Esophagus (tissue), 2 donors: ENCODE data around the gene HOOK1. TPM values are rescaled to one million over a fixed set of nuclear protein-coding genes. Genes with fewer than 3 reads are reported as not detected.

Experiments
- H3K27ac ChIP-seq, 2 donors: one replicate each; pipeline ENCODE4 v1.5.1; 2013; ENCODE audit warnings: low read depth in 2 of 2, mild to moderate bottlenecking in 2 of 2, inconsistent platforms in 1 of 2, low read length in 1 of 2, moderate library complexity in 1 of 2
- H3K27me3 ChIP-seq, 2 donors: one replicate each; pipeline ENCODE4 v1.6.1; 2013; ENCODE audit warnings: low read length in 2 of 2, control low read depth in 1 of 2, mild to moderate bottlenecking in 1 of 2; ENCODE audit not compliant: insufficient read depth in 2 of 2, control insufficient read depth in 1 of 2
- H3K36me3 ChIP-seq, 2 donors: one replicate each; pipeline ENCODE4 v1.6.1; 2013; ENCODE audit warnings: low read length in 1 of 2; ENCODE audit not compliant: control insufficient read depth in 2 of 2, insufficient read depth in 2 of 2
- H3K4me1 ChIP-seq, 2 donors: one replicate each; pipeline ENCODE4 v1.6.1; 2013; ENCODE audit warnings: low read length in 1 of 2; ENCODE audit not compliant: control insufficient read depth in 2 of 2, insufficient read depth in 2 of 2
- H3K4me3 ChIP-seq, 2 donors: one replicate each; pipeline ENCODE4 v1.5.1; 2013; ENCODE audit warnings: low read length in 2 of 2, mild to moderate bottlenecking in 2 of 2, low read depth in 1 of 2, moderate library complexity in 1 of 2
- H3K9me3 ChIP-seq, 2 donors: one replicate each; pipeline ENCODE4 v1.6.1; 2013; ENCODE audit warnings: mild to moderate bottlenecking in 2 of 2, low read depth in 1 of 2, low read length in 1 of 2, moderate library complexity in 1 of 2; ENCODE audit not compliant: control insufficient read depth in 2 of 2, insufficient read depth in 1 of 2
- WGBS, 2 donors: extraction: QIAGEN DNeasy Blood & Tissue Kit; methylation state at CpG; one replicate each; pipeline ENCODE4 v1.1.7; 2013; 5-methylcytosine and 5-hydroxymethylcytosine counted together
- polyA plus RNA-seq, 2 donors: library from polyadenylated mRNA; stranded (reverse); fragments of 200-250 nt; gene quantifications; one replicate each; pipeline ENCODE4 v1.2.3, GENCODE V29; 2013
- donor health status: healthy with polysubstance abuse.
- donor health status: Bipolar disorder and iron deficiency.

HOOK1 gene
- polyA plus RNA-seq, 2 donors = 9.2 to 14.1 TPM

DNA sequence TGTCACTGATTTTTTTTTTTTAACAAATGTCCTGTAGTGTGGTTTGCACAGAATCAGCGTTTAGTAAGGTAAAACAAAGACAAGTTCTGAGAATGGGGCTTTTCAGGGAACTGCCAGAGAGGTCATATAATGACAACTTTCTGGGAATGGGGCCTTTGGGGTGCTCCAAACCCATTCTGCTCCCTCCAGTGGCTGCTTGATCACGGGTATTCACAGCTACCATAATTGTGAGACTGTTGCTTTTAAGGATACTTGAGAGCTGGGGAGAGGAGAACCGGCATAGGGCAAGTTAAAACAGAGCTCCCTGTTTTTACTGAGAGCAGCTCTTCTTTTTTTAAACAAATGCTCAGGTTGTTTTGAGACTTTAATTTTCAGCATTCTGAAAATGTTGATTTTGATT is 63.6 kb downstream of the HOOK1 start:
- Histone ChIP-seq H3K27me3 (no peaks in the 10 kb centered on the region), H3K36me3 (no peaks in the 10 kb centered on the region), H3K9me3 (no peaks in the 10 kb centered on the region), H3K4me1 (no peaks in the 10 kb centered on the region), H3K27ac (no peak overlapping the region), H3K4me3 (no peak overlapping the region)
- WGBS, 2 donors = 53 to 70% methylated on average over 3 of the region's 3 CpGs

DNA sequence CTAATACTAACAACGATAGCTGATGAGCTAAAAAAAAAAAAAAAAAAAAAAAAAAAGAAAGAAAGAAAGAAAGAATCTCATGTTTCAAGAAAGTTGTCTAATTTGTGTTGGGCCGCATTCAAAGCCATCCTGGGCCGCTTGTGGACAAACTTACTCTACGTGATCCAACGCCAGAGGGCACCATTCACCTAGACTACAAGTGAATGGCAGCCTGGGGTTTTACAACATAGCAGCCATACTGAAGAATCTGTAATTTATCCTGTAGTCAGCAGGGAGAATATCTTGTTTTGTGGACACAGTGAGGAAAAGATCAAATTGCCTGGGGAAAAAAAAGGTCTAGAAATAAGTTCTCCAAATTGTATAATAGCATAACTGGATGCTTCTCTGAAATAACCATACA is 64.8 kb downstream of the HOOK1 start:
- H3K9me3 ChIP-seq = no peaks in the 10 kb centered on the region
- 31 to 41% methylated on average over 5 of the region's 5 CpGs for WGBS, 2 donors
- no peaks in the 10 kb centered on the region for H3K36me3 ChIP-seq
- H3K4me3 ChIP-seq = no peak overlapping the region
- H3K27ac ChIP-seq = no peak overlapping the region
- H3K27me3 ChIP-seq = no peaks in the 10 kb centered on the region
- no peaks in the 10 kb centered on the region for H3K4me1 ChIP-seq

- H3K4me3 ChIP-seq = no peak overlapping the region
- no peaks in the 10 kb centered on the region for H3K4me1 ChIP-seq
- no peak overlapping the region for H3K27ac ChIP-seq
- H3K9me3 ChIP-seq = no peaks in the 10 kb centered on the region
- no peaks in the 10 kb centered on the region for H3K27me3 ChIP-seq
- H3K36me3 ChIP-seq = no peaks in the 10 kb centered on the region
- WGBS, 2 donors = 62 to 63% methylated on average over 3 of the region's 3 CpGs
Observed at GRCh38 chr1:59879996-59880505, 65.3 kb downstream of the HOOK1 start.

GRCh38 chr1:59880735-59881134 is 66.0 kb downstream of the HOOK1 start:
- Histone ChIP-seq H3K4me3 (no peak overlapping the region), H3K4me1 (no peaks in the 10 kb centered on the region), H3K9me3 (no peaks in the 10 kb centered on the region), H3K27ac (no peak overlapping the region), H3K36me3 (no peaks in the 10 kb centered on the region), H3K27me3 (no peaks in the 10 kb centered on the region)
- WGBS, 2 donors = 83 to 85% methylated on average over 2 of the region's 2 CpGs

- WGBS, 2 donors = 53 to 59% methylated on average over 3 of the region's 3 CpGs
Observed at GRCh38 chr1:59885160-59885832, 70.5 kb downstream of the HOOK1 start.

GRCh38 chr1:59892841-59893811 is 78.4 kb downstream of the HOOK1 start:
- H3K27ac ChIP-seq = peak overlapping the region; percentile 55 to 63
- WGBS, 2 donors = 63 to 65% methylated on average over 7 of the region's 7 CpGs
- no peaks in the 10 kb centered on the region for H3K4me1 ChIP-seq
- H3K9me3 ChIP-seq = peaks cover 2 to 5% of the 10 kb centered on the region in 2 donors
- H3K36me3 ChIP-seq = no peaks in the 10 kb centered on the region
- H3K4me3 ChIP-seq = no peak overlapping the region
- no peaks in the 10 kb centered on the region for H3K27me3 ChIP-seq

More at GRCh38 chr1:59885160-59885832, 70.5 kb downstream of the HOOK1 start:
- Histone ChIP-seq H3K4me3 (no peak overlapping the region), H3K9me3 (peaks cover 0 to 5% of the 10 kb centered on the region in 2 donors), H3K4me1 (no peaks in the 10 kb centered on the region), H3K36me3 (no peaks in the 10 kb centered on the region), H3K27me3 (no peaks in the 10 kb centered on the region), H3K27ac (no peak overlapping the region)

GRCh38 chr1:59897165-59897564 is 82.4 kb downstream of the HOOK1 start:
- Histone ChIP-seq H3K27ac (no peak overlapping the region), H3K4me1 (no peaks in the 10 kb centered on the region), H3K9me3 (no peaks in the 10 kb centered on the region), H3K36me3 (no peaks in the 10 kb centered on the region), H3K4me3 (no peak overlapping the region), H3K27me3 (no peaks in the 10 kb centered on the region)
- WGBS, 2 donors = 74 to 84% methylated on average over 2 of the region's 2 CpGs

GRCh38 chr1:59898927-59899326 is 84.2 kb downstream of the HOOK1 start:
- H3K4me1 ChIP-seq = no peaks in the 10 kb centered on the region
- H3K27me3 ChIP-seq = no peaks in the 10 kb centered on the region
- H3K27ac ChIP-seq = no peak overlapping the region
- 68 to 78% methylated on average over 3 of the region's 3 CpGs for WGBS, 2 donors
- H3K4me3 ChIP-seq = no peak overlapping the region
- H3K9me3 ChIP-seq = no peaks in the 10 kb centered on the region
- H3K36me3 ChIP-seq = no peaks in the 10 kb centered on the region

GRCh38 chr1:59900640-59901039 is 85.9 kb downstream of the HOOK1 start:
- 83 to 85% methylated on average over 2 of the region's 2 CpGs for WGBS, 2 donors
- Histone ChIP-seq H3K27me3 (no peaks in the 10 kb centered on the region), H3K27ac (no peak overlapping the region), H3K9me3 (no peaks in the 10 kb centered on the region), H3K36me3 (no peaks in the 10 kb centered on the region), H3K4me1 (no peaks in the 10 kb centered on the region), H3K4me3 (no peak overlapping the region)
